ENCODE data around the gene MTA3.
"Not testable (repeated sequence)": the region's sequence is repeated elsewhere in the genome, so short reads cannot be mapped to it uniquely, and the experiment has no call there.

MTA3 gene

GRCh38 chr2:42568401-42569115, at the start of gene MTA3:
MTA3 (plus strand) TSS chr2:42568632; CDS start chr2:42568746, 114 bp downstream.
- DNase-seq, result peak; percentile 59

- no peak for DNase-seq
Observed at GRCh38 chr2:42519624-42520023, 48.8 kb upstream of the MTA3 start.

GRCh38 chr2:42522035-42522434, 46.4 kb upstream of the MTA3 start:
- DNase-seq, result no peak

DNA sequence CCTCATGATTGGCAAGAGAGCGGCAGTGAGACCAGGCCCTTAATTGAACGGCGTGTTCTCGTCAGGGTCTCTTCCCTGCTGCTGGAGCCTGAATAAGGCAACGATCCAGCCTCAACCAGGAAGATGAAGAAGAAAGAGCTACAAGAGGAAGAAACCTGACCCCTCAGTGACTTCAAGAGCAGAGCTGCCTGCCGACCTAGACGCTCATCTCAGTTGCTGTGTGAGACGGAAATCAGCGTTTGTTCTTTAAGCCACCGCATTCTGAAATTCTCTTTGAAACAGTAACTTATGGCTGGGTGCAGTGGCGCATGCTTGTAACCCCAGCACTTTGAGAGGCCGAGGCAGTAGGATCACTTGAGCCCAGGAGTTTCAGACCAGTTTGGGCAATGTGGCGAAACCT, 45.1 kb upstream of the MTA3 start:
- DNase-seq, result no peak

GRCh38 chr2:42532397-42532796, 36.0 kb upstream of the MTA3 start:
- no peak for DNase-seq

- DNase-seq, result no peak
Observed at GRCh38 chr2:42537493-42537892, 30.9 kb upstream of the MTA3 start.

DNA sequence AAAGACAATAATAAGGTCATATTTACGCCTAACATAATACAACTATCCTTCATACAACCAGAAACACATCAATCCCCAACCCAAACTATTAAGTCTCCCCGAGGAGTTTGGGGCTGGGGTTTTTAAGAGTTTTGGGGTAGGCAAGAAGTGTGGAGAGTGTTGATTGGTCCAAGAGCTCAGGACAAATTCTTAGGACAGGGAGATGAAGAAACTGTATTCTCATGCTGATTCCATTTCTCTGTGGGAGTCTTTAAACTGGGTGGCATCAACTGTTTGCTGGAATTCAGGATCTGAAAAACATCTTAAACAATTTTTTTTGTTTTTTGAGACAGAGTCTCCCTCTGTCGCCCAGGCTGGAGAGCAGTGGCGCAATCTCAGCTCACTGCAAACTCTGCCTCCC, 25.6 kb upstream of the MTA3 start:
- no peak for DNase-seq

DNA sequence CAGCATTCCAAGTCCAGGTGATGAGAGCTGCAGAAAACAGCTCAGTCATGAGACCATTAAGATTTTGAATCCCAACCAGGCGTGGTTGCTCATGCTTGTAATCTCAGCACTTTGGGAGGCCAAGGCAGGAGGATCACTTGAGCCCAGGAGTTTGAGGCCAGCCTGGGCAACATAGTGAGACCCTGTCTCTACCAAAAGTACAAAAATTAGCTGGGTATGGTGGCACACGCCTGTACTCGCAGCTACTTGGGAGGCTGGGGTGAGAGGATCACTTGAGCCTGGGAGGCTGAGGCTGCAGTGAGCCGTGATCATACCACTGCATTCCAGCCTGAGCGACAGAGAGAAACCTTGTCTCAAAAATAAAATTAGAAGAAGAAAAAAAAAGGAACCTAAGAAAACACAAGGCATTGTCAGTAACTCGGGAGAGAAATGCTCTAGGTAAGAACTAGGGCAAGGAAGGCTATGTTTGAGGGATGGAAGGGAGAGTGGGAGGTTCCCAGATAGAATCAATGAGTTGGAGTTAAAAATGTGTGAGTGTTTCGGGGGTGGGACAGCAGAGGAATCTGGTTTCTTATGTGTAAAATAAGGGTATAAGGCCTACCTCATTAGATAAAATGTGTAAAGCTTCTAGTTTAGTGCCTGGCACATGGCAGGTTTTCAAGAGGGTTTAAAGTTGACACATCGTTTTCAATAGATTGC, 23.3 kb upstream of the MTA3 start:
- no peak for DNase-seq

GRCh38 chr2:42545841-42546390, 22.5 kb upstream of the MTA3 start:
- DNase-seq, result no peak

GRCh38 chr2:42547014-42547413, 21.4 kb upstream of the MTA3 start:
- DNase-seq, result no peak

DNA sequence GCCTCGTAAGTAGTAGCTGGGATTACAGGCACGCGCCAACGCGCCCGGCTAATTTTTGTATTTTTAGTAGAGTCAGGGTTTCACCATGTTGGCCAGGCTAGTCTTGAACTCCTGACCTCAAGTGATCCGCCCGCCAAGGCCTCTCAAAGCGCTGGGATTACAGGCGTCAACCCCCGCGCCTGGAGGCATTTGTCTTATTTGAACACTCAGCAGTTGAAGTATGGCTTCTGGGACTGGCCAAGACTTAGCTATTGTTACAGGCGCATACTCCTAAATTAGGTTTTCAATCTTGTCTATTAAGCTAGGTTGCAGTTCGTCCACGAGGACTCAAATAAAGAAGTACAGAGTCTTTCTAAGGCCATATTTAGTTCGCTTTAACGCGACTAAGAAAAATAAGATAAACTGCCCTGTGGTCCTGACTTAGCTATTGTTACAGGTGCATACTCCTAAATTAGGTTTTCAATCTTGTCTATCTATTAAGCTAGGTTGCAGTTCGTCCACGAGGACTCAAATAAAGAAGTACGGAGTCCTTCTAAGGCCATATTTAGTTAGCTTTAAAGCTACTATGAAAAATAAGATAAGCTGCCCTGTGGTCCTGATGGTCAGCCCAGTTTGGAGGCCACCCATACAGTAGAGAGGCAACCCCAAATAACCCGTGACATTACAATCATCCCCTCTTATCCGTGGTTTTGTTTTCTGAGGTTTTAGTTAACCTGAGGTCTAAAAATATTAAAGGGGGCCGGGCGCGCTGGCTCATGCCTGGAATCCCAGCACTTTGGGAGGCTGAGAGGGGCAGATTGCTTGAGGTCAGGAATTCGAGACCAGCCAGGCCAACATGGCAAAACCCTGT, 20.8 kb upstream of the MTA3 start:
- no peak for DNase-seq

DNA sequence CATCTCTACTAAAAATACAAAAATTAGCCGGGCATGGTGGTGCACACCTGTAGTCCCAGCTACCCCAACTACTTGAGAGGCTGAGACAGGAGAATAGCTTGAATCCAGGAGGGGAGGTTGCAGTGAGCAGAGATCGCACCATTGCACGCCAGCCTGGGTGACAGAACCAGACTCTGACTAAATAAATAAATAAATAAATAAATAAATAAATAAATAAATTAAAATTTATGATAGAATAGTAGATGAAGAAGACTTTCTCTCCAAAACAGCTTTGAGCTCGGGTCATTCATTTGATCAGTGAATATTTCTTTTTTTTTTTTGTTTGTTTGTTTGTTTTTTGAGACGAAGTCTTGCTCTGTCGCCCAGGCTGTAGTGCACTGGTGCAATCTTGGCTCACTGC, 17.6 kb upstream of the MTA3 start:
- DNase-seq, result no peak

- DNase-seq, result no peak
Observed at GRCh38 chr2:42554392-42554791, 14.0 kb upstream of the MTA3 start.

DNA sequence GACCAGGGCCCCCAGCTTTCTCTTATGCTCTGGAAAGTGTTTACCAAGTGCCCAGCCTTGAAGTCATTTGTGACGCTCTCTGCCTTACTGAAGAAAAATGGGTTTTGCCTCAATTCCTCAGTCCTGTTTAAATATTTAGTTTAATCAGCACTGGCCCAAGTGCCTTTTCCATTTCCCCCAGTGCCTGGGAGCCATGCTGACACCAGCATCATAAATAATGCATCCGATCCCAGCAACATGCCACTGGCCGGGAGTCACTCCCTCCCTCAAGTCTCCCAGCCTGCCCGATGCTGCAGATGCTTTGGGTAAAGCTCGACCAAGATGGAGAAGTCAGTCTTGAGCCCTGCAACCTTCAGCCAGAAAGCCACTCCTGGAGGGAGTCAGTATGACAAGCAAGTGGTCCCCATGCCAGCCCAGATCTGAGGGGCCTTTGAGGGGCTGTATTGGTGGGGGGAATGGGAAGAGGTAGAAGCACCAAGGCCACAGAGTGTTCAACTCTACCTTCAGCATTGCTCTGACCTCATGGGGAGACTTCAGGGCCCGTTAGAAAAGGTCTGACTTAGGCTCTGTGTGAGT, 12.0 kb upstream of the MTA3 start:
- DNase-seq, result no peak

GRCh38 chr2:42557306-42557705, 11.1 kb upstream of the MTA3 start:
- DNase-seq, result no peak

DNA sequence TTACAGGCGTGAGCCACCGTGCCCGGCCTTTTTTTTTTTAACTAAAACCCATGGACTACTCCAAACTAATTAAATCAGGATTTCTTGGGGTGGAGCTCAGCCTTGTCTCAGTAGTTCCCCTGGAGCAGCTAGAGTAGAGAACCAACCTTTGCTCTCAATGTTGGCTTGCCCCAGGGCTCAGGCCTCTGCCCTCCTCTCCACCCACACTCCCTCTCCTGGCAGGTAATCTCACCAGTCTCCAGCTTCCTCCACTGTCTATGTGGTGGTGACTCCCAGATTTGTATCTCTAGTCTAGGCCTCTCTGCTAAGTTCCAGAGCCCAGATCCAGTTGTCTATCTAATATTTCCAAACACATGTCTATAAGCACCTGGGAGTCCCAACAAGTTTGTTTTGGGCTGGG, 9.6 kb upstream of the MTA3 start:
- no peak for DNase-seq

- DNase-seq, result not testable (repeated sequence)
Observed at GRCh38 chr2:42560133-42560532, 8.3 kb upstream of the MTA3 start.

DNA sequence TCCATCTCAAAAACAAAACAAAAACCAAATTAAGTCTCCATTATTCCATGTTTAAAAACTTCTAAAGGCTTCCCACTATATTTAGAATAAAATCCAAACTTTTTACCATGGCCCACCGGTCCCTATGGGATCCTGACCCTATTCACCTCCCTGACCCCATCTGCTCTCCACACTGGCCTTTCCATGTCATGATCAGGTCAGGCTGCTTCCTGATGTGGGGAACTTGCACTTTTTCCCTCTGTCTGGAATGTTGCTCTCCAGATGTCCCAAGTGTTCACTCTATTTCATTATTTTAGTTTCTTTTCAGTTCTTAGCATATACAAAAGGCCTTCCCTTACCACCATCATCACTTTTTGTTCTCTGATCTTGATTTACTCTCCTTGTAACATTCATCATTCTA, 7.5 kb upstream of the MTA3 start:
- DNase-seq, result no peak

DNA sequence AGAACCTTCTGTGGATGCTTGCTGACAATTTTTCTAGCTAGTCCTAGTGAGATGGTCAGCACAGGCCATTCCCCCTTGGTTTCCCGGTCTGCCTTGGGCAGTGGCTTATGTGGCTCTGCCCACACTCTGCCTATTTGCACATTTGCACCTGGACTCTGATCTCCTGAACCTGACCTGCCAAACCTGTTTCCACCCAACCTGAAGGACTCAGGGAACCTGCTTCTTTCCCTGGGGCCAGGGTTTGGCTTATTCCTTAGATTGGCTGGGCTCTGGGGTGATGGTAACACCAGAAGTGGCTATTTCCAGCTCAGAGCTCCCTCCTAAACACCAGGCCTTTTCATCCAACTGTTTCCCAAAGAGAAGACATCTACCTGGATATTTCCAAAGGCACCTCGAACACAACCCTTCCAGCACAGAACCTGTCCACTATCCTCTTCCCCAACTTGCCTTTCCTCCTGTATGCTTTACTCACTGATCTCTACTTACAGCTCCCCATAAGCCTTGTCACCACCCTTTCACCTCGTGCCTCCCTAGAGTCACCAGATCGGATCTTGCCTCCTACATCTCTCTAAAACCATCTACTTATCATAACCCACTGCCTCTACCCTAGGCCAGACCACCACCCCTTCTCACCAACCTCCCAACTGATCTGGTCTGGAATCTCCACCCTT, 5.8 kb upstream of the MTA3 start:
- DNase-seq, result no peak

DNA sequence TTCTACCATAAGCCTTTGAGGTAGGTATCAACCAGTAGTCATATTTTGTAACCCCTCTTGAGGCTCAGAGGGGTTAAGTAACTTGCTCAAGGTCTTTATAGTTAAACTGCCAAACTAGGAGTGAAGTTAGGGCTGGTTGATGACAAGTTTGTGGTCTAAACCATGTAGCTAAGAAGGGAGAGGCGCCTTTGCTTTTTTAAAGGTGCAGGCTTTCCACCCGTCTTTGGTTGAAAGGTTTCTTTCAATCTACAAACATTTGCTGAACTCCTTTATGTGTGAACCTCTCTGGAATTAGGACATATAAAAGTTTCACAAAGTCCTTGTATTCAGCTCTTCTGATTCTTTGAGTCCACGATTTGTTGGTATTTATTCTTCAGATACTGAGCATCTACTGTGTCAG, 2.4 kb upstream of the MTA3 start:
- DNase-seq, result no peak

GRCh38 chr2:42566837-42567321, 1.6 kb upstream of the MTA3 start:
- DNase-seq, result no peak

DNA sequence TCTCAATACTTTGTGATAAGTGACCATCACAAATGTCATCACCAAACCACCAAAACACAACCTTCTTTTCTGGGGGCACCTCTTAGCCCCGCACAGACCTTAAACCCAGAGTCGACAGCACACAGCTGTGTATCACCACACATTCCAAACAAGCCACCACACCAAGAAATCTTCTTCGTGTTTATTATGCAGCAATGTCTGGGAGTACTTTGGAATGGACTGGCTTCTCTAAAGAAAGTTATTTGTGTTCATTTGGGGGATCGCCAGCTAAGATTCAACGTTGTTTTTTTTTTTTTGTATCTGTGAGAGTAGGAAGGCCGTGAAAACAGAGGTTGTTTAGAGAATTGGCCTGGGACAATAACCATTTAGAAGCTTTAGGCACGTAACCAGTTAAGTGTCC, 1.1 kb upstream of the MTA3 start:
- no peak for DNase-seq
